Umbilical cord (tissue), 2 donors: ENCODE data around the gene PLA2G2F. TPM values are rescaled to one million over a fixed set of nuclear protein-coding genes. Genes with fewer than 3 reads are reported as not detected.
A peak's percentile ranks its signal among the peaks of the same experiment; 100 is the strongest.
"Not testable (repeated sequence)": the region's sequence is repeated elsewhere in the genome, so short reads cannot be mapped to it uniquely, and the experiment has no call there.

Source experiments
- DNase-seq: peaks from one replicate; pipeline ENCODE4 v3.0.0-alpha.2; 2015; ENCODE audit warnings: low spot score
- total RNA-seq: library from RNA; depleted of rRNA; stranded (reverse); fragments of >200 nt; gene quantifications from one replicate; pipeline ENCODE4 v1.2.3, GENCODE V29; 2014; ENCODE audit warnings: low replicate concordance; ENCODE audit not compliant: insufficient read depth

PLA2G2F gene
- total RNA-seq, 1 donor from 2014 or later: 1.2 TPM

GRCh38 chr1:20114021-20114648, 25.0 kb upstream of the PLA2G2F start:
- DNase-seq: no peak

- DNase-seq: no peak
Observed at GRCh38 chr1:20115479-20115878, 23.6 kb upstream of the PLA2G2F start.

GRCh38 chr1:20115916-20116315, 23.2 kb upstream of the PLA2G2F start:
- no peak for DNase-seq

- no peak for DNase-seq
Observed at GRCh38 chr1:20117236-20117635, 21.9 kb upstream of the PLA2G2F start.

GRCh38 chr1:20119347-20119746, 19.8 kb upstream of the PLA2G2F start, which contains the start of gene PLA2G2D:
Gene PLA2G2D (minus strand): TSS chr1:20119536. CDS start chr1:20119498, 38 bp downstream.
- no peak for DNase-seq

- no peak for DNase-seq
Observed at GRCh38 chr1:20120796-20121195, 18.3 kb upstream of the PLA2G2F start.

- no peak for DNase-seq
Observed at GRCh38 chr1:20123722-20124455, 15.2 kb upstream of the PLA2G2F start.

- DNase-seq: peak; percentile 88
Observed at GRCh38 chr1:20124456-20125057, 14.6 kb upstream of the PLA2G2F start.

- peak; percentile 50 for DNase-seq
Observed at GRCh38 chr1:20125100-20125499, 14.0 kb upstream of the PLA2G2F start.

- no peak for DNase-seq
Observed at GRCh38 chr1:20126041-20126805, 12.9 kb upstream of the PLA2G2F start.

GRCh38 chr1:20126806-20127440, 12.2 kb upstream of the PLA2G2F start:
- no peak for DNase-seq

- DNase-seq: not testable (repeated sequence)
Observed at GRCh38 chr1:20130518-20130917, 8.6 kb upstream of the PLA2G2F start.

- DNase-seq: no peak
Observed at GRCh38 chr1:20134995-20135394, 4.1 kb upstream of the PLA2G2F start.

- DNase-seq: no peak
Observed at GRCh38 chr1:20136249-20136648, 2.9 kb upstream of the PLA2G2F start.

- no peak for DNase-seq
Observed at GRCh38 chr1:20137055-20137454, 2.1 kb upstream of the PLA2G2F start.

GRCh38 chr1:20137604-20138003, 1.5 kb upstream of the PLA2G2F start:
- DNase-seq: no peak

GRCh38 chr1:20138346-20138745, 777 bp upstream of the PLA2G2F start:
- DNase-seq: no peak

GRCh38 chr1:20139776-20140612, 871 bp downstream of the PLA2G2F start:
- DNase-seq: no peak

- DNase-seq: no peak
Observed at GRCh38 chr1:20141001-20141400, 1.9 kb downstream of the PLA2G2F start.

GRCh38 chr1:20141466-20141865, 2.3 kb downstream of the PLA2G2F start:
- no peak for DNase-seq
